Prostate gland (tissue), 2 donors: Measurements from ENCODE around the gene DEDD2. TPM values are rescaled to one million over a fixed set of nuclear protein-coding genes. Genes with fewer than 3 reads are reported as not detected.

ENCODE experiments used
- DNase-seq: peaks from one replicate; pipeline ENCODE4 v3.0.0-alpha.2; 2019; ENCODE audit warnings: low spot score
- H3K27ac ChIP-seq, 2 donors: fragments of 200-600 bp; sonication (generic); 2 replicates each; pipeline ENCODE4 v1.5.1; 2017 to 2019
- H3K27me3 ChIP-seq: fragments of 200-600 bp; sonication (generic); replicated peaks from 2 replicates; pipeline ENCODE4 v1.5.1; 2019; ENCODE audit not compliant: insufficient read depth
- H3K36me3 ChIP-seq, 2 donors: fragments of 200-600 bp; sonication (generic); 1 replicate in 1 of 2; 2 replicates in 1 of 2; pipeline versions ENCODE4 v1.5.1 to v1.8.1; 2017 to 2019
- H3K4me1 ChIP-seq: fragments of 200-600 bp; sonication (generic); replicated peaks from 2 replicates; pipeline ENCODE4 v1.5.1; 2019
- H3K4me3 ChIP-seq, 2 donors: fragments of 200-600 bp; sonication (generic); 2 replicates each; pipeline ENCODE4 v1.5.1; 2017 to 2019
- H3K9me3 ChIP-seq: fragments of 200-600 bp; sonication (generic); 2 replicates; pipeline ENCODE4 v1.5.1; 2017
- CTCF ChIP-seq, 4 experiments: fragments of 200-600 bp in 2 of 4; fragments of 450-650 bp in 2 of 4; sonication (generic) in 2 of 4; IDR thresholded peaks; 1 replicate in 3 of 4; 2 replicates in 1 of 4; pipeline ENCODE4 v1.5.1; 2016 to 2019; ENCODE audit warnings: antibody characterized with exemption in 4 of 4, mild to moderate bottlenecking in 2 of 4, moderate library complexity in 2 of 4
- POLR2A ChIP-seq: fragments of 450-650 bp; IDR thresholded peaks from one replicate; pipeline ENCODE4 v1.6.1; 2016; ENCODE audit warnings: antibody characterized with exemption, mild to moderate bottlenecking
- POLR2AphosphoS5 ChIP-seq: sonication (generic); formaldehyde crosslinking; IDR thresholded peaks from one replicate; pipeline ENCODE4 v1.6.1; 2017; ENCODE audit warnings: antibody characterized with exemption
- WGBS: methylation state at CpG from one replicate; pipeline ENCODE4 v1.1.5; 2018; 5-methylcytosine and 5-hydroxymethylcytosine counted together
- intact Hi-C: fragments of 100-400 bp; cut with DNase I; formaldehyde crosslinking; loops from one replicate; pipeline ENCODE4 v1.14.2; 2022
- total RNA-seq, 2 donors: library from RNA; depleted of rRNA; stranded (reverse); fragments of >200 nt; gene quantifications; one replicate each; pipeline ENCODE4 v1.1.0, GENCODE V29; 2016

The DEDD2 gene
- total RNA-seq, 2 donors from 2014 or later = 70.3 to 98.1 TPM

- WGBS = 0% methylated on average over 48 of the region's 49 CpGs
- H3K9me3 ChIP-seq = no peaks in the 10 kb centered on the region
- peak overlapping the region; percentile 82 to 94 for H3K27ac ChIP-seq
- DNase-seq = no peak
- peaks cover 11% of the 10 kb centered on the region for H3K4me1 ChIP-seq
- no peaks in the 10 kb centered on the region for H3K27me3 ChIP-seq
- TF ChIP-seq POLR2AphosphoS5 (no peak), POLR2A (no peak), CTCF (IDR thresholded peaks at IDR 0.05) (no peak)
- intact Hi-C loops = no loop called here
- peak overlapping the region; percentile 92 to 96 for H3K4me3 ChIP-seq
- no peaks in the 10 kb centered on the region for H3K36me3 ChIP-seq
These were observed 24.6 kb upstream of the DEDD2 start for GRCh38 chr19:42242069-42242511.

- WGBS = 100% methylated on average over 3 of the region's 3 CpGs
- intact Hi-C loops = no loop called here
- Histone ChIP-seq H3K27me3 (no peaks in the 10 kb centered on the region), H3K4me1 (peaks cover 11% of the 10 kb centered on the region), H3K4me3 (peak overlapping the region; percentile 92 to 96), H3K27ac (no peak overlapping the region), H3K9me3 (no peaks in the 10 kb centered on the region), H3K36me3 (peaks cover 0 to under 1% of the 10 kb centered on the region in 2 donors)
- no peak for DNase-seq
- TF ChIP-seq POLR2A (no peak), POLR2AphosphoS5 (no peak), CTCF (IDR thresholded peaks at IDR 0.05) (no peak)
These were observed 23.8 kb upstream of the DEDD2 start for GRCh38 chr19:42241279-42241678.

GRCh38 chr19:42239544-42240220 lies 22.2 kb upstream of the DEDD2 start:
- Histone ChIP-seq H3K36me3 (peaks cover 0 to 4% of the 10 kb centered on the region in 2 donors), H3K9me3 (no peaks in the 10 kb centered on the region), H3K27ac (no peak overlapping the region), H3K27me3 (no peaks in the 10 kb centered on the region), H3K4me1 (peaks cover 11% of the 10 kb centered on the region), H3K4me3 (no peak overlapping the region)
- intact Hi-C loops = no loop called here
- DNase-seq = no peak
- 92% methylated on average over 10 of the region's 10 CpGs for WGBS
- no peak for TF ChIP-seq POLR2A

GRCh38 chr19:42235181-42235580 lies 17.7 kb upstream of the DEDD2 start:
- H3K4me1 ChIP-seq = no peaks in the 10 kb centered on the region
- H3K9me3 ChIP-seq = no peaks in the 10 kb centered on the region
- no peak for DNase-seq
- WGBS = 78% methylated on average over 5 of the region's 5 CpGs
- TF ChIP-seq POLR2AphosphoS5 (no peak), POLR2A (no peak), CTCF (IDR thresholded peaks at IDR 0.05) (no peak)
- H3K36me3 ChIP-seq = peaks cover 0 to 9% of the 10 kb centered on the region in 2 donors
- intact Hi-C loops = no loop called here
- H3K4me3 ChIP-seq = no peak overlapping the region
- no peak overlapping the region for H3K27ac ChIP-seq
- H3K27me3 ChIP-seq = no peaks in the 10 kb centered on the region

GRCh38 chr19:42234364-42234763 lies 16.9 kb upstream of the DEDD2 start:
- Histone ChIP-seq H3K9me3 (no peaks in the 10 kb centered on the region), H3K27ac (no peak overlapping the region), H3K4me3 (no peak overlapping the region), H3K4me1 (no peaks in the 10 kb centered on the region), H3K36me3 (peaks cover 0 to 9% of the 10 kb centered on the region in 2 donors), H3K27me3 (no peaks in the 10 kb centered on the region)
- TF ChIP-seq POLR2AphosphoS5 (no peak), CTCF (IDR thresholded peaks at IDR 0.05) (no peak), POLR2A (no peak)
- intact Hi-C loops = no loop called here
- DNase-seq = no peak
- WGBS = 92% methylated on average over 11 of the region's 11 CpGs
